ENCODE measurements around the gene MKNK1.

DNA sequence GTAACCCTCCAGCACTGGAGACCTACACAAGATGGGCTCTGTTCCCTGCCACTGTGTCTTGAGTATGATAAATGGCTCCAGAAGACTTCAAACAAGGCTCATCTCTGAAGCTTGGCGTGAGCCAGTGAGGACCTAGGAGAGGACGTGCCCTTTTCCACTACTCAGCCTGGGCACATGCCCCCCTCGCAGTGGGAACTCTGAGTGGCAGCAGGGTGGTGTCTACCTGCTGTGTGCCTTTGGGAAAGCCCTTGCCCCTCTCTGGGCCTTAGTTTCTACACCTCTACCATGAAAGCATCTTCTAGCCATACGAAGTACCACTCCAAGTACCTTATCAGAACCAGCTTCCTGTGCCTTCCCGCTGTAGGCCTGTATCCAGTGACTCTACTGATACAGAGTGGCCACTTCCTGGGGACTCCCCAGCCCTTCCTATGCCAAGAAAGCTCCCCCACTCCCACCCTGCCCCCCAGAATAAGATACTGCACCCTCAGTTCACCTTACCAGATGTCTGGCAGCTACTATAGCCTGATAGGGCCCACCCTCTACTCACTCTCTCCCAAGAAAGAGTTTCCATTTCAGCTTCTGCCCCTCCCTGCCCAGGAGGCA is 15.7 kb upstream of the MKNK1 start:
- TF ChIP-seq, protein P1, sequence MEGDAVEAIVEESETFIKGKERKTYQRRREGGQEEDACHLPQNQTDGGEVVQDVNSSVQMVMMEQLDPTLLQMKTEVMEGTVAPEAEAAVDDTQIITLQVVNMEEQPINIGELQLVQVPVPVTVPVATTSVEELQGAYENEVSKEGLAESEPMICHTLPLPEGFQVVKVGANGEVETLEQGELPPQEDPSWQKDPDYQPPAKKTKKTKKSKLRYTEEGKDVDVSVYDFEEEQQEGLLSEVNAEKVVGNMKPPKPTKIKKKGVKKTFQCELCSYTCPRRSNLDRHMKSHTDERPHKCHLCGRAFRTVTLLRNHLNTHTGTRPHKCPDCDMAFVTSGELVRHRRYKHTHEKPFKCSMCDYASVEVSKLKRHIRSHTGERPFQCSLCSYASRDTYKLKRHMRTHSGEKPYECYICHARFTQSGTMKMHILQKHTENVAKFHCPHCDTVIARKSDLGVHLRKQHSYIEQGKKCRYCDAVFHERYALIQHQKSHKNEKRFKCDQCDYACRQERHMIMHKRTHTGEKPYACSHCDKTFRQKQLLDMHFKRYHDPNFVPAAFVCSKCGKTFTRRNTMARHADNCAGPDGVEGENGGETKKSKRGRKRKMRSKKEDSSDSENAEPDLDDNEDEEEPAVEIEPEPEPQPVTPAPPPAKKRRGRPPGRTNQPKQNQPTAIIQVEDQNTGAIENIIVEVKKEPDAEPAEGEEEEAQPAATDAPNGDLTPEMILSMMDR (IDR thresholded peaks at IDR 0.05): no peak
- TF ChIP-seq SIN3A (IDR thresholded peaks at IDR 0.05; ENCODE audit: borderline replicate concordance, insufficient read depth, low read depth, low read length) (no peak), POLR2AphosphoS5 (IDR thresholded peaks at IDR 0.05; ENCODE audit: low read depth, low read length) (no peak)
- TF ChIP-seq, protein P2, sequence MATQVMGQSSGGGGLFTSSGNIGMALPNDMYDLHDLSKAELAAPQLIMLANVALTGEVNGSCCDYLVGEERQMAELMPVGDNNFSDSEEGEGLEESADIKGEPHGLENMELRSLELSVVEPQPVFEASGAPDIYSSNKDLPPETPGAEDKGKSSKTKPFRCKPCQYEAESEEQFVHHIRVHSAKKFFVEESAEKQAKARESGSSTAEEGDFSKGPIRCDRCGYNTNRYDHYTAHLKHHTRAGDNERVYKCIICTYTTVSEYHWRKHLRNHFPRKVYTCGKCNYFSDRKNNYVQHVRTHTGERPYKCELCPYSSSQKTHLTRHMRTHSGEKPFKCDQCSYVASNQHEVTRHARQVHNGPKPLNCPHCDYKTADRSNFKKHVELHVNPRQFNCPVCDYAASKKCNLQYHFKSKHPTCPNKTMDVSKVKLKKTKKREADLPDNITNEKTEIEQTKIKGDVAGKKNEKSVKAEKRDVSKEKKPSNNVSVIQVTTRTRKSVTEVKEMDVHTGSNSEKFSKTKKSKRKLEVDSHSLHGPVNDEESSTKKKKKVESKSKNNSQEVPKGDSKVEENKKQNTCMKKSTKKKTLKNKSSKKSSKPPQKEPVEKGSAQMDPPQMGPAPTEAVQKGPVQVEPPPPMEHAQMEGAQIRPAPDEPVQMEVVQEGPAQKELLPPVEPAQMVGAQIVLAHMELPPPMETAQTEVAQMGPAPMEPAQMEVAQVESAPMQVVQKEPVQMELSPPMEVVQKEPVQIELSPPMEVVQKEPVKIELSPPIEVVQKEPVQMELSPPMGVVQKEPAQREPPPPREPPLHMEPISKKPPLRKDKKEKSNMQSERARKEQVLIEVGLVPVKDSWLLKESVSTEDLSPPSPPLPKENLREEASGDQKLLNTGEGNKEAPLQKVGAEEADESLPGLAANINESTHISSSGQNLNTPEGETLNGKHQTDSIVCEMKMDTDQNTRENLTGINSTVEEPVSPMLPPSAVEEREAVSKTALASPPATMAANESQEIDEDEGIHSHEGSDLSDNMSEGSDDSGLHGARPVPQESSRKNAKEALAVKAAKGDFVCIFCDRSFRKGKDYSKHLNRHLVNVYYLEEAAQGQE (IDR thresholded peaks at IDR 0.05; ENCODE audit: insufficient read depth in 1 of 2, low read depth in 2 of 2, low read length in 1 of 2): no peak
